Right forelimb (tissue), 1 donor: ENCODE measurements around the gene CCDC66.
"Not testable (repeated sequence)": the region's sequence is repeated elsewhere in the genome, so short reads cannot be mapped to it uniquely, and the experiment has no call there.

ENCODE experiments used
- DNase-seq: peaks from one replicate; pipeline ENCODE4 v3.0.0-alpha.2; 2018

Gene CCDC66

GRCh38 chr3:56556908-56557830 lies at the start of gene CCDC66:
CCDC66 (plus strand) TSS chr3:56557175; CDS start chr3:56557243, 68 bp downstream.
- peak; percentile 96 for DNase-seq

GRCh38 chr3:56519641-56520040 lies 37.3 kb upstream of the CCDC66 start:
- no peak for DNase-seq

GRCh38 chr3:56522374-56522773 lies 34.6 kb upstream of the CCDC66 start:
- DNase-seq: no peak

- DNase-seq: no peak
Measured at GRCh38 chr3:56525291-56525690, 31.7 kb upstream of the CCDC66 start.

- DNase-seq: no peak
Measured at GRCh38 chr3:56536735-56537134, 20.2 kb upstream of the CCDC66 start.

- DNase-seq: no peak
Measured at GRCh38 chr3:56547486-56547885, 9.5 kb upstream of the CCDC66 start.

GRCh38 chr3:56557831-56558170 lies 826 bp downstream of the CCDC66 start:
- no peak for DNase-seq

- DNase-seq: no peak
Measured at GRCh38 chr3:56573501-56573900, 16.5 kb downstream of the CCDC66 start.

GRCh38 chr3:56581941-56582340 lies 25.0 kb downstream of the CCDC66 start:
- not testable (repeated sequence) for DNase-seq

GRCh38 chr3:56584275-56584674 lies 27.3 kb downstream of the CCDC66 start:
- DNase-seq: not testable (repeated sequence)

- no peak for DNase-seq
Measured at GRCh38 chr3:56590814-56591213, 33.8 kb downstream of the CCDC66 start.

GRCh38 chr3:56591262-56591661 lies 34.3 kb downstream of the CCDC66 start:
- no peak for DNase-seq

GRCh38 chr3:56593455-56594158 lies 36.6 kb downstream of the CCDC66 start:
- DNase-seq: no peak

- no peak for DNase-seq
Measured at GRCh38 chr3:56595975-56596840, 39.2 kb downstream of the CCDC66 start.

GRCh38 chr3:56608479-56608878 lies 51.5 kb downstream of the CCDC66 start:
- DNase-seq: not testable (repeated sequence)

GRCh38 chr3:56610669-56611335 lies 53.8 kb downstream of the CCDC66 start:
- no peak for DNase-seq

- no peak for DNase-seq
Measured at GRCh38 chr3:56611364-56611763, 54.4 kb downstream of the CCDC66 start.

- no peak for DNase-seq
Measured at GRCh38 chr3:56612146-56612545, 55.2 kb downstream of the CCDC66 start.

GRCh38 chr3:56613016-56613415 lies 56.0 kb downstream of the CCDC66 start:
- no peak for DNase-seq

GRCh38 chr3:56616478-56617006 lies 59.6 kb downstream of the CCDC66 start:
- DNase-seq: no peak

- no peak for DNase-seq
Measured at GRCh38 chr3:56620371-56620770, 63.4 kb downstream of the CCDC66 start.

GRCh38 chr3:56621681-56622080 lies 64.7 kb downstream of the CCDC66 start:
- DNase-seq: no peak
